ENCODE measurements around the gene ASPHD2.

DNA sequence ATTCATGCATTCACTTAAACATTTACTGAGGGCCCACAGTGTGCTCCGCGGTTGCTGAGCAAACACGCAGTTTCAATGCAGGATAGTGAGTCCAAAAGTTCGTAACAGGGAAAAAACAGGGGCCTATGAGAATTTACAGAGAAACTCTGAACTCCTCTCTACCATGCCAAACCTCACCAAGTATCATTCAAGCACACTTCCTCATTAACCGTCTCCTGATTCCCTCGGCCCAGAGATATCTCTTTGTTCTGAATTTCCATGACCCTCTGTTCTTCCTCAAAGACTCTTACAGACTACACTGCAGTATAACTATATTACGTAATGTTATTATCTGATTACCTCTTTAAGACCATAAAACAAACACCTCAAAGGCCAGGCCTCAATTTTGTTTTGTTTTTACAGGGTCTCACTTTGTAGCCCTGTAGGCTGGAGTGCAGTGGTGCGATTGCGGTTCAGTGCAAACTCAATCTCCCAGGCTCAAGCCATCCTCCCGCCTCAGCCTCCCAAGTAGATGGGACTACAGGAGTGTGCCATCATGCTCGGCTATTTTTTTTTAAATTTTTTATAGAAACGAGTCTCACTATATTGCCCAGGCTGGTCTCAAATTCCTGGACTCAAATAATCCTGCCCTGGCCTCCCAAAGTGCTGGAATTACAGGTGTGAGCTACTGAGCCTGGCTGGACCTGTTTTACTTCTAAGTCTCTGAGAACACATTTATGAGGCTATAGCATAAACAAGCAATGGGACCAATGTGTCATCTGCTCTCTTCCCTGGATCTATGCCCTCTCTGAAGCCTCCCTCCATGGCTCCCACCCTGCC is 50.9 kb downstream of the ASPHD2 start:
- TF ChIP-seq, protein P1, sequence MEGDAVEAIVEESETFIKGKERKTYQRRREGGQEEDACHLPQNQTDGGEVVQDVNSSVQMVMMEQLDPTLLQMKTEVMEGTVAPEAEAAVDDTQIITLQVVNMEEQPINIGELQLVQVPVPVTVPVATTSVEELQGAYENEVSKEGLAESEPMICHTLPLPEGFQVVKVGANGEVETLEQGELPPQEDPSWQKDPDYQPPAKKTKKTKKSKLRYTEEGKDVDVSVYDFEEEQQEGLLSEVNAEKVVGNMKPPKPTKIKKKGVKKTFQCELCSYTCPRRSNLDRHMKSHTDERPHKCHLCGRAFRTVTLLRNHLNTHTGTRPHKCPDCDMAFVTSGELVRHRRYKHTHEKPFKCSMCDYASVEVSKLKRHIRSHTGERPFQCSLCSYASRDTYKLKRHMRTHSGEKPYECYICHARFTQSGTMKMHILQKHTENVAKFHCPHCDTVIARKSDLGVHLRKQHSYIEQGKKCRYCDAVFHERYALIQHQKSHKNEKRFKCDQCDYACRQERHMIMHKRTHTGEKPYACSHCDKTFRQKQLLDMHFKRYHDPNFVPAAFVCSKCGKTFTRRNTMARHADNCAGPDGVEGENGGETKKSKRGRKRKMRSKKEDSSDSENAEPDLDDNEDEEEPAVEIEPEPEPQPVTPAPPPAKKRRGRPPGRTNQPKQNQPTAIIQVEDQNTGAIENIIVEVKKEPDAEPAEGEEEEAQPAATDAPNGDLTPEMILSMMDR (IDR thresholded peaks at IDR 0.05 in 8 of 11, conservative IDR thresholded peaks at IDR 0.05 in 3 of 11): no peak
- no peak for TF ChIP-seq POLR2A (IDR thresholded peaks at IDR 0.05)
